ENCODE data around the gene TMEM86B.
"Not testable (repeated sequence)": the region's sequence is repeated elsewhere in the genome, so short reads cannot be mapped to it uniquely, and the experiment has no call there.

The TMEM86B gene

GRCh38 chr19:55206664-55207500, 21.7 kb downstream of the TMEM86B start:
- no peak overlapping the region for H3K4me3 Mint-ChIP-seq
- H3K9me3 Mint-ChIP-seq, result peaks cover 0 to 2% of the 10 kb centered on the region in 2 donors
- ATAC-seq (replicated peaks) (peak; percentile 68), DNase-seq (no peak)
- no peak overlapping the region for H3K27ac Mint-ChIP-seq
- H3K4me1 Mint-ChIP-seq, result peaks cover 4 to 13% of the 10 kb centered on the region in 2 donors
- peaks cover 48 to 62% of the 10 kb centered on the region in 2 donors for H3K27me3 Mint-ChIP-seq
- no peaks in the 10 kb centered on the region for H3K36me3 Mint-ChIP-seq

DNA sequence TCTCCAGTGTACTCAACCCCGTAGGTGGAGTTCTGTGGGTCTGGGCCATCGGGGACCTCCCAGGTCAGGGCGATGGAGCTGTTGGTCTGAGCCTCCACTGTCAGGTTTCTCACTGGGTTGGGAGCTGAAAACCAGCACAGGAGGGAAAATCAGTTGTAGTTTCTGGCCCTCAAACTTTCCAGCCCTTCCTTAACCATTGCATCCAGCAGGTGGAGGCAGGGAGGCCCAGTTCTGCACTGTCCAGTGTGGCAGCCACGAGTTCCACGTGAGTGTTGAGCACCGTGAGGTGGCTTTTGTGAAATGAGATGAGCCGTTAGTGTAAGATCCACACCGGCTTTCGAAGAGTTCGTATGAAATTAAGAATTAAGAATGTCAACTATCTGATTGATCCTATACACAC, 26.4 kb downstream of the TMEM86B start:
- H3K36me3 Mint-ChIP-seq; ATAC-seq (replicated peaks); H3K4me3 Mint-ChIP-seq; DNase-seq; H3K9me3 Mint-ChIP-seq; H3K27ac Mint-ChIP-seq: not testable (repeated sequence)
- Mint-ChIP-seq H3K4me1 (peaks cover 3 to 13% of the 10 kb centered on the region in 2 donors), H3K27me3 (peaks cover 53 to 72% of the 10 kb centered on the region in 2 donors)

GRCh38 chr19:55199620-55200204, 28.9 kb downstream of the TMEM86B start:
- DNase-seq (no peak), ATAC-seq (replicated peaks) (no peak)
- no peaks in the 10 kb centered on the region for H3K36me3 Mint-ChIP-seq
- H3K9me3 Mint-ChIP-seq, result no peaks in the 10 kb centered on the region
- no peak overlapping the region for H3K27ac Mint-ChIP-seq
- peaks cover 42 to 58% of the 10 kb centered on the region in 2 donors for H3K27me3 Mint-ChIP-seq
- peaks cover 2 to 6% of the 10 kb centered on the region in 2 donors for H3K4me1 Mint-ChIP-seq
- H3K4me3 Mint-ChIP-seq, result no peak overlapping the region

GRCh38 chr19:55198651-55199050, 29.9 kb downstream of the TMEM86B start:
- ATAC-seq (replicated peaks) (no peak), DNase-seq (no peak)
- peaks cover 36 to 48% of the 10 kb centered on the region in 2 donors for H3K27me3 Mint-ChIP-seq

DNA sequence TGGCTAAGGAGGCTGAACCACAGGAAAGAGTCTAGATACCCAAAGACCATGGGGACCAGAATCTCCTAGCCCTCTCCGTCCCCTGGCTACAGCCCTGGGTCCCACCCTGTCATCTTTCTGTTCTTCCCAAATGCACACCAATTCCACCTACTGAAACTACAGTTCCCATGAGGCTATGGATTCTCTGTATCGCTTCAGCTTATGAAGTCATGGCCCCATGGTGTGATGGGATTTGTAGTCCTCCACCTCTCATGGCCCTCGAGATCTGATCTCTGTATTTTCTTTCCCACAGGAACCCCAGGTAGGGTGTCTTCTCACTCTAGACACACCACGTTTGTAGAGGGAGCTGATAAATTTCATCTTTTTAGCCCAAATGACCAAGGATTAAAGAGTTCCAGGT, 31.0 kb downstream of the TMEM86B start:
- DNase-seq, result no peak
- Mint-ChIP-seq H3K27me3 (peaks cover 32 to 49% of the 10 kb centered on the region in 2 donors), H3K9me3 (no peaks in the 10 kb centered on the region), H3K4me1 (peaks cover 2 to 6% of the 10 kb centered on the region in 2 donors), H3K27ac (no peak overlapping the region), H3K36me3 (no peaks in the 10 kb centered on the region), H3K4me3 (no peak overlapping the region)
- peak; percentile 33 to 57 for ATAC-seq (replicated peaks)

More at GRCh38 chr19:55198651-55199050, 29.9 kb downstream of the TMEM86B start:
- Mint-ChIP-seq H3K36me3 (no peaks in the 10 kb centered on the region), H3K9me3 (no peaks in the 10 kb centered on the region), H3K4me1 (peaks cover 2 to 6% of the 10 kb centered on the region in 2 donors), H3K27ac (no peak overlapping the region), H3K4me3 (no peak overlapping the region)

GRCh38 chr19:55196803-55197202, 31.8 kb downstream of the TMEM86B start:
- Mint-ChIP-seq H3K27me3 (peaks cover 33 to 52% of the 10 kb centered on the region in 2 donors), H3K36me3 (no peaks in the 10 kb centered on the region), H3K4me1 (peaks cover 0 to 2% of the 10 kb centered on the region in 2 donors), H3K9me3 (no peaks in the 10 kb centered on the region), H3K4me3 (no peak overlapping the region), H3K27ac (no peak overlapping the region)
- DNase-seq (no peak), ATAC-seq (replicated peaks) (no peak)

DNA sequence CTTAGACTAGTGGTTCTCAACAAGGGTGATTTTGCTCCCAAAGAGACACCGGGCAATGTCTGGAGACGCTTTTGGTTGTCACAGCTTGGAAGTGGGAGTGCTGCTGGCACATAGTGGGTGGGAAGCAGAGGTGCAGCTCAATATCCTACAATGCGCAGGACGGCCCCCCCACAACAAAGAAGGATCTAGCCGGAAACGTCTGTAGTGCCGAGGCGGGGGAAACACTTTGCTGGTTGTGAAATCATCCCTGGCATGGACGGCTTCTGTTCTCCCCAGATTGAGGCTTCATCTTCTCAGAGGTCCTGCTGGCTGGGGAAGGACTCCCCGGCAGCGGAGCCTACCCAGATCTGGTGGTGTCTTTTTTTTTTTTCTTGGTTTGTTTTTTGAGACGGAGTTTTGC, 35.1 kb downstream of the TMEM86B start:
- Mint-ChIP-seq H3K9me3 (no peaks in the 10 kb centered on the region), H3K4me1 (peaks cover 4 to 10% of the 10 kb centered on the region in 2 donors), H3K36me3 (no peaks in the 10 kb centered on the region), H3K27ac (no peak overlapping the region), H3K27me3 (peaks cover 26 to 44% of the 10 kb centered on the region in 2 donors), H3K4me3 (no peak overlapping the region)
- DNase-seq (no peak), ATAC-seq (replicated peaks) (no peak)

DNA sequence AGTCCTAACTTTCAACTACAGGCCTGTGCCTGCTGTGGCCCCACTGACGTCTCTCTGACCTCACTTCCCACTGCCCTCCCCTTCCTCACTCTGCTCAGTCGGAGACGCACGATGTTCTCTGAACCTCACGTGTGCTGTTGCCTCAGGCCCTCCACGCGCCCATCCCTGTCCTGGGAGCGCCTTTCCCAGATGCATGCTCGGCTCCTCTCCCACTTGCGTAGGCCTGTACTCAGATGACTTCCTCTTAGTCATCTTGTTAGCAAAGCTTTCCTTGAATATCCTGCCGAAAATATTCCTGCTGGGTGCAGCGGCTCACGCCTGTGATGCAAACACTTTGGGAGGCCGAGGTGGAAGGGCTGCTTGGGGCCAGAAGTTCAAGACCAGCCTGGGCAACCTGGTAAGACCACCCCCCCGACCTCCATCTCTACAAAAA, 39.1 kb downstream of the TMEM86B start:
- H3K9me3 Mint-ChIP-seq, result no peaks in the 10 kb centered on the region
- peaks cover 28 to 48% of the 10 kb centered on the region in 2 donors for H3K27me3 Mint-ChIP-seq
- DNase-seq, result no peak
- no peak for ATAC-seq (replicated peaks)
- peaks cover 5 to 12% of the 10 kb centered on the region in 2 donors for H3K4me1 Mint-ChIP-seq
- H3K4me3 Mint-ChIP-seq, result no peak overlapping the region
- H3K27ac Mint-ChIP-seq, result no peak overlapping the region
- H3K36me3 Mint-ChIP-seq, result no peaks in the 10 kb centered on the region

DNA sequence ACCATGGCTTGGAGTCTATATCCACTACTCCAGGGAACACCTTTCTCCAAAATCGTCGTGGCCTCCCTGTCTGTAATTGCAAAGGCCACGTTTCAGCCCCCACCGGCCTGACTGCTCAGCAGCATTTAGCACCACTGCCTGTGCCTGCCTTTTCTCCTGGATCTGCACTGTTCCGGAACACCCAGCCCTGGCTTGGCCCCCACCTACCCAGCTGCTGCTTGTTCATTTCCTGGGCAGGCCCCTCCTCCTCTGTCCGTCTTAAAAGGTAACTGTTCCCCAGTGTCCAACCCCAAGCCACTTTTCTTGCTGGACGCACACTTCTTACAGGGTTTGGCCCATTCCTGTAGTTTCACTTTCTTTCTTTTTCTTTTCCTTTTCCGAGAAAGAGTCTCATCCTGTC, 39.9 kb downstream of the TMEM86B start:
- Mint-ChIP-seq H3K4me3 (no peak overlapping the region), H3K36me3 (no peaks in the 10 kb centered on the region), H3K4me1 (peaks cover 5 to 12% of the 10 kb centered on the region in 2 donors), H3K27me3 (peaks cover 30 to 55% of the 10 kb centered on the region in 2 donors), H3K27ac (no peak overlapping the region), H3K9me3 (no peaks in the 10 kb centered on the region)
- DNase-seq (no peak), ATAC-seq (replicated peaks) (no peak)

DNA sequence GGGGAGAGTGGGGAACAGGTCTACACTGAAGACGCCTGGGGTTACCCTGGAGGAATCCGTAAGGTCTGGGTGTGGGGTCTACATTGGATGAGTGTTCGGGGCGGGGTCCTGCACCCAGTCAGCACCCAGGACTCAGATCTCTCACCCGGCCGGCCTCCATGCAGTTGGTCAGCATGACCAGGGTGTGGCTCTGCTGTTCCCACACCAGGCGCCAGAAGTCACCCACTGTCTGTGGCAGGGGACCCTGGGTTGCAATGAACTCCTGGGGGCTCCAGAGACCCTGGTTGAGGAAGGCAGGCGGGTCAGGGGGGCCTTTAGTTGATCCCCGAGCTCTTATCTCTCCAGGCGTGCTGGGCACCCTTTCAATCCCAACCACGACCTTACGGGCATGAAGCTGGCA, 42.5 kb downstream of the TMEM86B start:
- peaks cover 35 to 53% of the 10 kb centered on the region in 2 donors for H3K27me3 Mint-ChIP-seq
- peaks cover 5 to 12% of the 10 kb centered on the region in 2 donors for H3K4me1 Mint-ChIP-seq
- H3K36me3 Mint-ChIP-seq, result no peaks in the 10 kb centered on the region
- no peak for ATAC-seq (replicated peaks)
- H3K4me3 Mint-ChIP-seq, result no peak overlapping the region
- DNase-seq, result no peak
- H3K27ac Mint-ChIP-seq, result no peak overlapping the region
- no peaks in the 10 kb centered on the region for H3K9me3 Mint-ChIP-seq

GRCh38 chr19:55181740-55182139, 46.8 kb downstream of the TMEM86B start:
- DNase-seq (no peak), ATAC-seq (replicated peaks) (no peak)
- Mint-ChIP-seq H3K36me3 (peaks cover 1 to 2% of the 10 kb centered on the region in 2 donors), H3K9me3 (no peaks in the 10 kb centered on the region), H3K4me1 (peaks cover 18 to 33% of the 10 kb centered on the region in 2 donors), H3K27me3 (peaks cover 65 to 87% of the 10 kb centered on the region in 2 donors), H3K4me3 (no peak overlapping the region), H3K27ac (peak overlapping the region; percentile 34)

GRCh38 chr19:55179606-55180484, 48.7 kb downstream of the TMEM86B start, which contains the start of gene SYT5:
Gene SYT5, minus strand, starts transcription at chr19:55180289. Its CDS starts 1,248 bp downstream, at chr19:55179041.
- DNase-seq (peak; percentile 31), ATAC-seq (replicated peaks) (peak; percentile 46 to 48)
- Mint-ChIP-seq H3K9me3 (no peaks in the 10 kb centered on the region), H3K27me3 (peaks cover 68 to 91% of the 10 kb centered on the region in 2 donors), H3K27ac (peak within 1 kb of the TSS; percentile 94), H3K36me3 (peaks cover 1 to 2% of the 10 kb centered on the region in 2 donors), H3K4me1 (peaks cover 20 to 35% of the 10 kb centered on the region in 2 donors), H3K4me3 (peak within 1 kb of the TSS; percentile 83 to 86)

GRCh38 chr19:55178781-55179599, 49.6 kb downstream of the TMEM86B start:
- peak; percentile 89 for DNase-seq
- Mint-ChIP-seq H3K27me3 (peaks cover 76 to 92% of the 10 kb centered on the region in 2 donors), H3K9me3 (no peaks in the 10 kb centered on the region), H3K27ac (peak overlapping the region; percentile 94), H3K36me3 (peaks cover 1 to 2% of the 10 kb centered on the region in 2 donors), H3K4me3 (peak overlapping the region; percentile 83 to 86), H3K4me1 (peaks cover 22 to 43% of the 10 kb centered on the region in 2 donors)
- ATAC-seq (replicated peaks), result peak; percentile 89 to 92
